ENCODE data around the gene ARL2BP. TPM values are rescaled to one million over a fixed set of nuclear protein-coding genes. Genes with fewer than 3 reads are reported as not detected.

The ARL2BP gene
- total and polyA plus RNA-seq, 2 of the 4 experiments (the other 2 are of a cell fraction): 46.9 to 73.7 TPM

GRCh38 chr16:57239107-57239506 lies 6.0 kb upstream of the ARL2BP start:
- Histone ChIP-seq H3K9ac (ENCODE audit: low read depth, low read length) (no peak overlapping the region), H2BK120ac (ENCODE audit: low read depth, low read length) (no peak overlapping the region), H3K4me3 (ENCODE audit: insufficient read depth, low read depth, low read length) (no peak overlapping the region), H2AK5ac (ENCODE audit: low read depth, low read length) (no peak overlapping the region), H3K23ac (ENCODE audit: low read depth, low read length) (no peak overlapping the region), H2AK9ac (replicated peaks; ENCODE audit: low read depth, low read length, poor library complexity) (no peak overlapping the region), H3K4me2 (ENCODE audit: low read depth, low read length) (no peak overlapping the region), H3K4me1 (ENCODE audit: control insufficient read depth, insufficient read depth, low read length) (peaks cover 6% of the 10 kb centered on the region), H3K18ac (ENCODE audit: low read depth, low read length) (no peak overlapping the region), H3K9me3 (ENCODE audit: control insufficient read depth, insufficient read depth, low read length) (no peaks in the 10 kb centered on the region), H3K36me3 (ENCODE audit: control insufficient read depth, insufficient read depth, low read length) (peaks cover 6% of the 10 kb centered on the region), H4K91ac (ENCODE audit: insufficient read depth, low read depth, low read length) (no peak overlapping the region), H2BK5ac (ENCODE audit: low read depth, low read length, poor library complexity, severe bottlenecking) (no peak overlapping the region), H3K79me1 (ENCODE audit: low read depth in 1 of 2, low read length in 2 of 2) (peaks cover 0 to 4% of the 10 kb centered on the region in 2 experiments; a peak in 1 of 4 replicates), H3K27ac (ENCODE audit: insufficient read depth, low read length) (no peak overlapping the region), H3K27me3 (ENCODE audit: control insufficient read depth, insufficient read depth, low read length) (no peaks in the 10 kb centered on the region), H4K8ac (ENCODE audit: low read depth in 2 of 2, low read length in 2 of 2) (no peak overlapping the region), H3K14ac (replicated peaks; ENCODE audit: low read depth, low read length) (no peak overlapping the region), H2BK20ac (ENCODE audit: low read depth, low read length) (no peak overlapping the region), H3K4ac (ENCODE audit: low read depth, low read length) (no peak overlapping the region), H3K56ac (ENCODE audit: extremely low read depth, insufficient read depth, low read length) (no peak overlapping the region), H4K20me1 (ENCODE audit: insufficient read depth, low read length) (no peaks in the 10 kb centered on the region), H2BK15ac (ENCODE audit: low read depth, low read length) (no peak overlapping the region), H3K9me1 (ENCODE audit: insufficient read depth, low read length) (peaks cover 5% of the 10 kb centered on the region), H2AFZ (replicated peaks; ENCODE audit: low read length, poor library complexity) (no peak overlapping the region), H4K5ac (ENCODE audit: low read depth, low read length) (no peak overlapping the region)
- TF ChIP-seq RCOR1 (IDR thresholded peaks at IDR 0.05; ENCODE audit: insufficient replicate concordance, low read length) (no peak), MAFK (IDR thresholded peaks at IDR 0.05; ENCODE audit: low read depth, low read length) (no peak), CTCF (conservative IDR thresholded peaks at IDR 0.05; ENCODE audit: low read depth, low read length) (no peak), CHD1 (IDR thresholded peaks at IDR 0.05; ENCODE audit: low read depth, low read length) (no peak), POLR2A (IDR thresholded peaks at IDR 0.05; ENCODE audit: low read depth, low read length) (no peak), BHLHE40 (IDR thresholded peaks at IDR 0.05; ENCODE audit: low read depth, low read length) (no peak), MAZ (IDR thresholded peaks at IDR 0.05; ENCODE audit: borderline replicate concordance, low read depth, low read length) (no peak), CEBPB (IDR thresholded peaks at IDR 0.05; ENCODE audit: low read depth, low read length) (no peak), USF2 (IDR thresholded peaks at IDR 0.05; ENCODE audit: low read depth, low read length) (no peak), MXI1 (IDR thresholded peaks at IDR 0.05; ENCODE audit: borderline replicate concordance, low read depth, low read length) (no peak), RAD21 (IDR thresholded peaks at IDR 0.05; ENCODE audit: low read length) (no peak), RFX5 (IDR thresholded peaks at IDR 0.05; ENCODE audit: low read depth, low read length) (no peak), FOS (IDR thresholded peaks at IDR 0.05; ENCODE audit: low read depth, low read length) (no peak), ELK1 (IDR thresholded peaks at IDR 0.05; ENCODE audit: borderline replicate concordance, low read depth, low read length) (no peak), SMC3 (IDR thresholded peaks at IDR 0.05; ENCODE audit: low read depth, low read length) (no peak), NFE2L2 (IDR thresholded peaks at IDR 0.05; ENCODE audit: low read depth, low read length) (no peak)
- dilution Hi-C loops (cut with HindIII; ENCODE audit: low sequenced_read_pairs, unreplicated experiment): no loop called here
- intact Hi-C loops (cut with micrococcal nuclease): no loop called here
- ATAC-seq (ENCODE audit: low read depth) (no peak), DNase-seq (no peak)
- WGBS, 2 experiments (ENCODE audit: extremely low coverage in 2 of 2, insufficient read length in 1 of 2): 100% methylated on average over 1 of the region's 2 CpGs; no CpG with 5 or more reads in 1 of the 2 experiments
- BruUV-seq (replicated peaks): TSS peak; percentile 91
- in situ Hi-C loops (cut with MboI; ENCODE audit: low sequenced_read_pairs): no loop called here
- ChIA-PET CTCF (no interaction called here), POLR2A (ENCODE audit: unreplicated experiment) (no interaction called here)
